Skeletal muscle cell (primary cell): ENCODE measurements around the gene RCBTB2.

Experiments used
- DNase-seq: peaks from one replicate; pipeline ENCODE4 v3.0.0-alpha.2; 2010; ENCODE audit warnings: low read depth
- H3K4me3 ChIP-seq: 2 replicates; pipeline ENCODE4 v1.5.1; 2011; ENCODE audit warnings: low read depth, mild to moderate bottlenecking, control low read depth, low read length, moderate library complexity

RCBTB2 gene

GRCh38 chr13:48567515-48568369 is 34.9 kb upstream of the RCBTB2 start:
- DNase-seq = peak; percentile 31
- no peak overlapping the region for H3K4me3 ChIP-seq

GRCh38 chr13:48564056-48564455 is 31.2 kb upstream of the RCBTB2 start:
- no peak for DNase-seq
- no peak overlapping the region for H3K4me3 ChIP-seq

- H3K4me3 ChIP-seq = no peak overlapping the region
- DNase-seq = no peak
These were observed 30.7 kb upstream of the RCBTB2 start for GRCh38 chr13:48563626-48564025.

GRCh38 chr13:48562296-48563066 is 29.6 kb upstream of the RCBTB2 start:
- no peak overlapping the region for H3K4me3 ChIP-seq
- DNase-seq = no peak

- no peak for DNase-seq
- no peak overlapping the region for H3K4me3 ChIP-seq
These were observed 28.8 kb upstream of the RCBTB2 start for GRCh38 chr13:48561466-48562235.

- no peak for DNase-seq
- no peak overlapping the region for H3K4me3 ChIP-seq
These were observed 27.9 kb upstream of the RCBTB2 start for GRCh38 chr13:48560657-48561337.

- DNase-seq = peak; percentile 27
- H3K4me3 ChIP-seq = no peak overlapping the region
These were observed 26.9 kb upstream of the RCBTB2 start for GRCh38 chr13:48559638-48560320.

- no peak for DNase-seq
- no peak overlapping the region for H3K4me3 ChIP-seq
These were observed 23.9 kb upstream of the RCBTB2 start for GRCh38 chr13:48556817-48557216.

GRCh38 chr13:48555441-48555840 is 22.6 kb upstream of the RCBTB2 start:
- no peak overlapping the region for H3K4me3 ChIP-seq
- no peak for DNase-seq

DNA sequence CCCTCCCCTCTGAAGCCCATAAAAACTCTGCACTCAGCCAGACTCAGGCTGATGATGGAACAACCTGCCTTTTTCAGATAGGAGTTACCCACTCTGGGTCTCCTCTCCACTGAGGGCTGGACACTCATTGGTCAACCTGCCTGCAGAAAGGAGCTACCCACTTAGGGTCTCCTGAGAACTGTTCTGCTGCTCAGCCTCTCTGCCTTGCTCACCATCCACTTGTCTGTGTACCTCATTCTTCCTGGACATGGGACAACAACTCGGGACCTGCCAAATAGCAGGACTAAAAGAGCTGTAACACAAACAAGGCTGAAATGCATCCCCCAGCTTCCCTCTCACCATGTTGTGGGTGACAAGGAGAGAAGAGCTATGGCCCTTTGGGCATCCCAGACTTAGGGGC is 18.4 kb upstream of the RCBTB2 start:
- no peak for DNase-seq
- H3K4me3 ChIP-seq = no peak overlapping the region

DNA sequence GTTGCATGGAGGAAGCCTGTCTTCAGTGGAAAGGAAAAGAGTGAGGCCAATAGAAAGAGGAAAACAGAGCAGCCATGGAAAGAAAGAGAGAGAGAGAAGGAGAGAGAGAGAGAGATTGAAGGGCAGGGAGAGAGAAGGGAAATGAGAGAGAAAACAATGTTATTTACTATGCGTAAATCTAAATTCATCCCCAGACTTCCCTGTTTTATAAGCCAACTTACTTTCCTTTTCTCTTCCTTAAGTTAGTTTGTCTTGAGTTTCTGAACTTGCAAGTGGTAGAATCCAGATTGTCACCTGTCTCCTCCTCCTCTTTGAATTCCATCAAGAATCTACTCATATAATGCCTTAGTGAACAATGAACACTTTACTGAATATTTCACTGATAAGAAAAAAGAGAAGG is 16.8 kb upstream of the RCBTB2 start:
- no peak for DNase-seq
- no peak overlapping the region for H3K4me3 ChIP-seq

DNA sequence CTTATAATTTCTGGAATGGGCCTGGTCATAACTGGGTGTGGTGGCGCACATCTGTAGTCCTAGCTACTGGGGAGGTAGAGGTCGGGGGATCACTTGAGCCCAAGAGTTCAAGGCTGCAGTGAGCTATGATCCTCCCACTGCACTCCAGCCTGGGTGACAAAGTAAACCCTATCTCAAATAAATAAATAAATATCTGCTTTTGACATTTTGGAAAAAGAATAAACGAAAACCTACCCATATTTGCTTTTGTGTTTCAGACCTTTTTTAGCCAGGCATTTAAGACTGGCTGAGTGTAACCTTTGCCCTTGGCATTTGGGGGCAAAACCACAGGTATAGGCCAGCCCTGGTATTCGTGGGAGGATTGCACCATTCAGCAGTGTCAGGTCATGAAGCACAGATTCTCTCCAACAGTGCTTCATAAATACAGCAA is 14.8 kb upstream of the RCBTB2 start:
- DNase-seq = no peak
- H3K4me3 ChIP-seq = no peak overlapping the region

DNA sequence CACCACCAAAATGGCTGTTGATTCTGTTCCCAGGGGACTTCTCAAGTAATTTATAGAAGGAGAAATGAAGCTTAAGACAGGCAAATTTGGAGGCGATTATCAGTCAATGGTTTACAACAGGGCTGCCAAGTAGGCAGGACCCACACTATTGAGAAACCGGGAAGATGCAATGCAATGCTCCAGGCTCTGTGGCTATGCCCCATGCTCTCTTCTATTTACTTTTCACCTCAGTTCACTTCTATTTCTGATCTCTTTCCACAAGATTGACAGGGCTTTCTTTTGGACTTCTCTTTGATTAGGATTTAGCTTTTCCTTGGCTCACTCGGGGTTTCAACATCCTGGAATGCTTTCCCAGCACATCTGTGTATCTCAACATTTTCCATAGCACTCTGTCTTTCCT is 12.7 kb upstream of the RCBTB2 start:
- no peak overlapping the region for H3K4me3 ChIP-seq
- DNase-seq = no peak

DNA sequence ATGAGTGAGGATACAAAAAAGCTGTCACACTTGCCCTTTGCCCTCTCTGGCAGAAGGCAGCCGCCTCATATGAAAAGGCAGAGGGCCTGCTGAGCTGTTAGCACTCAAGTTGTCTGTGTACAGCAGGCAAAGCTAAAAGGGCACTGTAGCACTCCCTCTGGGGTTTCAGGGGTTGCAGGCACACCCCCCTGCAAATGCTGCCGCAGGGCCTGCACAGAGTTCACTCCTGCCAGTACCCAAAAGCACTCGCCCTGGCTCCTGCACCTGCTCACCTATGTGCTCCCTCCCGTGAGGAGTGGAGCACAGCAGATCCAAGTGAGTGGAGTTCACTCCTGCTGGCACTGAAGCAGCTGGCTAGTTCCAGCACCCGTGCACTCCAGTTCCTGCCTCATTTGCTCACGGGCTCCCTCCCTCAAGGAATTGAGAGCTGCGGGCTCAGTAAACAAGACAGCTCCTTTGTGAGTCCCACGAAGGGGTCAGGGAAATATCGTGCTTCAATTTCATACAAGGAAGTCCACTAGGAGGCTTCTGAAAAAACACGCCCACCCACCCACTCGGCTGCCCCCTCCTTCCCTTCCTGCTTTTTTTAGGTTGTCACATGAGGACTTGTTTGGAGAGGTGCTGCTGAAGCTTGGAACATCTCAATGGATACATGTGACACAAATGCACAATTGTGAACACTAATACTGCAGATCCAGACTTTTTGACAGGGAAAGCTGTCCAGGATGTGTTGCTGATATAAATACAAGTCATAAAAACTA is 9.9 kb upstream of the RCBTB2 start:
- no peak for DNase-seq
- no peak overlapping the region for H3K4me3 ChIP-seq

DNA sequence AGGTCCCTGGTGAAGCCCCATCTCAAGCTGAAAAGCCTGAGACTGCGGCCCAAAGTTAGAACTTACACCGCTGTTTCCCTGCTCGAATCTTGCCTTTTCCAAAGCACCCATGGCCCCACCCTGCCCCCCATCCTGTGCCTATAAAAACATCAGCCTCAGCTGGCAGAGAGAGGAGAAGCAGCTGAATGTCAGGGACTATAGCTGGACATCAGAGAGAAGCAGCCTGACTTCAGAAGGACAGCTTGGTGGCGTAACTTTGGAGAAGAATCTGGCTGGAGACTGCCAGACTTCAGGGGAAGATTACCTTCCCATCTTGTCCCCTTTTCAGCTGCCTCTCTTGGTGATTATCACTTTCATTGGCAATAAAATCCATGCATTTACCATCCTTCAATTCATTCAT is 9.3 kb upstream of the RCBTB2 start:
- no peak for DNase-seq
- no peak overlapping the region for H3K4me3 ChIP-seq

- H3K4me3 ChIP-seq = no peak overlapping the region
- no peak for DNase-seq
These were observed 6.7 kb upstream of the RCBTB2 start for GRCh38 chr13:48539550-48539949.

GRCh38 chr13:48536621-48537250 is 3.9 kb upstream of the RCBTB2 start:
- no peak for DNase-seq
- H3K4me3 ChIP-seq = no peak overlapping the region

- no peak for DNase-seq
- H3K4me3 ChIP-seq = no peak overlapping the region
These were observed 2.9 kb upstream of the RCBTB2 start for GRCh38 chr13:48535766-48536165.
